Spinal cord (tissue), 10 donors: ENCODE results near the gene SPINT1. TPM values are rescaled to one million over a fixed set of nuclear protein-coding genes. Genes with fewer than 3 reads are reported as not detected.

ENCODE experiments used
- DNase-seq, 6 donors: peaks; one replicate each; pipeline versions ENCODE4 v3.0.0 to v3.0.0-alpha.2; 2013 to 2015; ENCODE audit warnings: low spot score in 6 of 6, low read depth in 4 of 6
- H3K27ac ChIP-seq: one replicate; pipeline ENCODE4 v1.5.1; 2013; ENCODE audit warnings: low read depth, low read length, control low read depth
- H3K27me3 ChIP-seq: one replicate; pipeline ENCODE4 v1.6.1; 2013; ENCODE audit warnings: low read length; ENCODE audit not compliant: control insufficient read depth, insufficient read depth
- H3K36me3 ChIP-seq: one replicate; pipeline ENCODE4 v1.6.1; 2013; ENCODE audit warnings: low read length; ENCODE audit not compliant: control insufficient read depth, insufficient read depth
- H3K4me1 ChIP-seq: one replicate; pipeline ENCODE4 v1.6.1; 2013; ENCODE audit warnings: low read length; ENCODE audit not compliant: control insufficient read depth, insufficient read depth
- H3K4me3 ChIP-seq: one replicate; pipeline ENCODE4 v1.5.1; 2013; ENCODE audit warnings: low read depth, low read length, control low read depth
- H3K9me3 ChIP-seq: one replicate; pipeline ENCODE4 v1.6.1; 2013; ENCODE audit warnings: low read length; ENCODE audit not compliant: control insufficient read depth, insufficient read depth
- whole genome bisulfite sequencing: methylation state at CpG from one replicate; pipeline ENCODE4 v1.1.5; 2013; ENCODE audit warnings: missing lambda C conversion rate; ENCODE audit not compliant: insufficient coverage; 5-methylcytosine and 5-hydroxymethylcytosine counted together
- polyA plus RNA-seq, 2 donors: library from polyadenylated mRNA; unstranded; fragments of 120-200 nt; gene quantifications; one replicate each; pipeline ENCODE4 v1.2.1, GENCODE V29; 2013; ENCODE audit not compliant: insufficient read length in 2 of 2
- total RNA-seq, 2 donors: library from RNA; depleted of rRNA in 1 of 2; stranded (reverse); fragments of 120-200 nt in 1 of 2; fragments of >200 nt in 1 of 2; gene quantifications; one replicate each; pipeline versions ENCODE4 v1.2.3 to v1.2.4, GENCODE V29; 2013 to 2014
- donor health status: healthy.

Gene SPINT1
- total and polyA plus RNA-seq, 4 donors: 2.9 to 4.5 (median 3.7) TPM

GRCh38 chr15:40845036-40845435 is 1.2 kb downstream of the SPINT1 start:
- Histone ChIP-seq H3K27me3 (peaks cover 49% of the 10 kb centered on the region), H3K4me1 (peaks cover 16% of the 10 kb centered on the region), H3K36me3 (no peaks in the 10 kb centered on the region), H3K4me3 (peak overlapping the region; percentile 26), H3K27ac (no peak overlapping the region), H3K9me3 (no peaks in the 10 kb centered on the region)
- WGBS: 72% methylated on average over 5 of the region's 12 CpGs
- DNase-seq: no peak

DNA sequence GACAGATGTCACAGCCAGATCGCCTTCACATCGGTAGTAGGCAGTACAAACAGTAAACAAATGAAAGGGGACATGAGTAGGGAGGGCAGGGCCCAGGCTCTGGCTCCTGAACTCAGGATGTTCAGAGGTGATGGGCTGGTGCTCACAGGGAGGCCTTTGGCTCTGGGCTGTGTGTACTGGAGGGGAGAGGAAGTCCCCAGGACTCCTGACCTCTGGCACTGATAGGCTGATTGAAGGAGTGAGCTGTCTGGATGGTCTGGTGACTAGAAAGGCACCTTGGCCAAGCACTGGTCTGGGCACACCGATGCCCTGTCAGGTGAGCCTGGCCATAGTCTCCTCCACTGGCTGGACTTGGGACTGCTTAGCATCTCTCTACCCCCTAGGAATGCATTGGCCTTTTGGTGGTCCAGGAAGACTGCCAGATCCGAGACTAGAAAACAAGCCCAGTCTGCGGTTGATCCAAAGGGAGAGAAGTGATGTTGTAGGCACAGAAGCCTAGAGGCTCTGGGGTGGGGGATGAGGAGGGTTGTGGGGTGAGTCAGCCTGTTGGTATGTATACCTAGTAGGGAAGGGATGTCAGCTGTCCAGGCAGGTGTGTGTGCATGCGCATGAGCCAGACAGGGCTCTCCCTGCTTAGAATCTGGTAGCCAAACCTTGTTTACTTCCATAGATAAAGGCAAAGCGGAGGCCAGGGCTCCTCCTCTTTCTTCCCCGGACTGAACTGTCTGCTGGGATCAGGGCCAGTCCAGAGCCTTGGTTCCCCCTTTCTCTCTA is 1.9 kb downstream of the SPINT1 start:
- Histone ChIP-seq H3K27ac (no peak overlapping the region), H3K4me1 (peaks cover 16% of the 10 kb centered on the region), H3K4me3 (no peak overlapping the region), H3K9me3 (no peaks in the 10 kb centered on the region), H3K27me3 (peaks cover 49% of the 10 kb centered on the region), H3K36me3 (no peaks in the 10 kb centered on the region)
- DNase-seq: no peak
- WGBS: 72% methylated on average over 7 of the region's 8 CpGs

DNA sequence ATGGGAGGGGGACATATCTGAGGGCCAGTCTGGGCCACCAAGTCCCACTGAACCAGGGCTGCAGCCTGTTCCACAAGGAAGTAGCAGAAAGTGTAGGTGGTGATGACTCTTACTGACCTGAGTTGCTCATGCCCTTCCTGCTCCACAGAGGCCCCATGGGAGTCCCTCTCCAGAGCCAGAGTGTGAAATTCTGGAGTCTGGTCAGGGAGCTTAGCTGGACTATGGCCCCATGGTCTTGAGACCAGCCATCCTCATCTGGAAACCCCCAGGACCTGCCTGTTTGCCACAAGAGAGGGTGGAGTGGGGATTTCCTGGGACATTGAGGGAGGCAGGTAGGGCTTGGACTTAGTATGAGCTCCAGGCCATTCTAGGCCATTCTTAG is 3.0 kb downstream of the SPINT1 start:
- Histone ChIP-seq H3K4me1 (peaks cover 16% of the 10 kb centered on the region), H3K9me3 (no peaks in the 10 kb centered on the region), H3K27me3 (peaks cover 49% of the 10 kb centered on the region), H3K4me3 (no peak overlapping the region), H3K27ac (no peak overlapping the region), H3K36me3 (no peaks in the 10 kb centered on the region)
- no peak for DNase-seq

- Histone ChIP-seq H3K27ac (no peak overlapping the region), H3K9me3 (no peaks in the 10 kb centered on the region), H3K27me3 (peaks cover 46% of the 10 kb centered on the region), H3K4me3 (no peak overlapping the region), H3K36me3 (no peaks in the 10 kb centered on the region), H3K4me1 (peaks cover 16% of the 10 kb centered on the region)
- WGBS: 61% methylated on average over 4 of the region's 7 CpGs
- no peak for DNase-seq
These were observed 3.5 kb downstream of the SPINT1 start for GRCh38 chr15:40847223-40847961.

DNA sequence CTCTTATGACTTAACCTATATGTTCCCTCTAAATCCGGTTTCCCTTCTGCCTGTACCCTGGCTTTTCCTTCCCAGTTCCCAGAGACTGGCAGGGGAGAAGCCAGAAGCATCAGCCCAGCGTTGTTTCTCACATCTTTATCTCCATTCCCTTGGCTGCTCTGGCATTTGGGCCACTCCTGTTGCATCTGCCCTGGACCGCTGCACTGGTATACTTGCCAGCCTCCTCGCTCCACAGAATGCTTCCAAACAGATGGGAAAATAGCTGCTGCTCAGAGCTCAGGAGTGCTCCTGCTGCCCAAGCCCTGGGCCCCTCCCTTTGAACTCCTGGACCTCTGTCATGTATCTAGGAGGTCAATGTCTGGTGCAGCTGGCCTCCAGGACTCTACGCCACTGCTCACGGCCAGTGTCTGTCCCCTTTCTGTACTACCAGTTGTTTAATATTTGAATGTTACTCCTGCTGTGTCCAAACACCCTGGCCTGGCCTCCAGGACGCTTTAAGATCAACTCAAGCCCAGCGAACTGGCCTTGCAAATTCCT is 6.8 kb downstream of the SPINT1 start:
- WGBS: 81% methylated on average over 6 of the region's 8 CpGs

GRCh38 chr15:40852529-40852928 is 8.7 kb downstream of the SPINT1 start:
- H3K4me1 ChIP-seq: peaks cover 2% of the 10 kb centered on the region
- H3K27ac ChIP-seq: no peak overlapping the region
- no peak overlapping the region for H3K4me3 ChIP-seq
- WGBS: no CpG with 5 or more reads among the region's 5 CpGs
- DNase-seq: no peak
- peaks cover 6% of the 10 kb centered on the region for H3K36me3 ChIP-seq
- peaks cover 3% of the 10 kb centered on the region for H3K27me3 ChIP-seq
- no peaks in the 10 kb centered on the region for H3K9me3 ChIP-seq

More for the DNA sequence above, 6.8 kb downstream of the SPINT1 start:
- no peak overlapping the region for H3K4me3 ChIP-seq
- H3K27ac ChIP-seq: no peak overlapping the region
- peaks cover 18% of the 10 kb centered on the region for H3K27me3 ChIP-seq
- no peaks in the 10 kb centered on the region for H3K4me1 ChIP-seq
- peaks cover 6% of the 10 kb centered on the region for H3K36me3 ChIP-seq
- no peak for DNase-seq
- no peaks in the 10 kb centered on the region for H3K9me3 ChIP-seq

GRCh38 chr15:40853241-40853890 is 9.5 kb downstream of the SPINT1 start:
- H3K4me1 ChIP-seq: peaks cover 6% of the 10 kb centered on the region
- H3K27me3 ChIP-seq: no peaks in the 10 kb centered on the region
- H3K36me3 ChIP-seq: peaks cover 6% of the 10 kb centered on the region
- H3K9me3 ChIP-seq: no peaks in the 10 kb centered on the region
- DNase-seq: no peak
- H3K4me3 ChIP-seq: no peak overlapping the region
- WGBS: 93% methylated on average over 14 of the region's 16 CpGs
- no peak overlapping the region for H3K27ac ChIP-seq

DNA sequence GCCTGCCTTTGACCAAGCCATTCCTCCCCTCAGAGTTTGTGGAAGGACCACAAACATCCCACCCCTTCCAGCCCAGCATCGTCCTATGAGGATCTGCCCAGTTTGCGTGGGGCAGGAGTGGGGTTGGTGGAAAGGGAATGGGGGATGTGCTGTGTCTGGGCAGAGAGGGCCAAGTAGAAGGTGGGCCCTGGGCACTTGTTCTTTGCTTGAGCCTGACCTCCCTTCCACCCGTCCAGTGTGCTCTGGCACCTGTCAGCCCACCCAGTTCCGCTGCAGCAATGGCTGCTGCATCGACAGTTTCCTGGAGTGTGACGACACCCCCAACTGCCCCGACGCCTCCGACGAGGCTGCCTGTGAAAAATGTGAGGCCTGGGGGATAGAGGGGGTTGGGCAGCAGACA is 10.3 kb downstream of the SPINT1 start:
- WGBS: 57% methylated on average over 7 of the region's 10 CpGs
- DNase-seq: no peak

DNA sequence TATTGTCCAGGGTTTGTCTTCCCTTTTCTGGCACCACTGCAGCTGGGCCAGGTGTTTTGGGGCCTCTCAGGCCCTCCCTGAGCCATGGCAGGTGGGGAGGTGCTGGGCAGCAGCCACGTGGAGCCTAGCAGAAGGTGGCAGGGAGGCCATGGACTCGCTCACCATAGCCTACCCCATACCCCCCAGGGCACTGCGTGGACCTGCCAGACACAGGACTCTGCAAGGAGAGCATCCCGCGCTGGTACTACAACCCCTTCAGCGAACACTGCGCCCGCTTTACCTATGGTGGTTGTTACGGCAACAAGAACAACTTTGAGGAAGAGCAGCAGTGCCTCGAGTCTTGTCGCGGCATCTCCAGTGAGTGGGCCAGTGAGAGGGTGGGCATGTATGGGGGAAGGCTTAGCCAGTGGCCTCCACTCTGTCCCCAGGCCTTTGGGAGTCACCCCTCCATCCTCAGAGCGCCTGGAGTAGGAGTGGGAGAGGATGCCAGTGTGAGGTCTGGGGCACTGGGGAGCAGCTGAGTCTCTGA is 11.9 kb downstream of the SPINT1 start:
- no peaks in the 10 kb centered on the region for H3K27me3 ChIP-seq
- H3K4me1 ChIP-seq: peaks cover 6% of the 10 kb centered on the region
- WGBS: 80% methylated on average over 7 of the region's 13 CpGs
- no peak overlapping the region for H3K4me3 ChIP-seq
- no peaks in the 10 kb centered on the region for H3K9me3 ChIP-seq
- no peak overlapping the region for H3K27ac ChIP-seq
- DNase-seq: no peak
- H3K36me3 ChIP-seq: peaks cover 6% of the 10 kb centered on the region

More for the DNA sequence above, 10.3 kb downstream of the SPINT1 start:
- Histone ChIP-seq H3K27ac (no peak overlapping the region), H3K9me3 (no peaks in the 10 kb centered on the region), H3K36me3 (peaks cover 6% of the 10 kb centered on the region), H3K4me3 (no peak overlapping the region), H3K4me1 (peaks cover 6% of the 10 kb centered on the region), H3K27me3 (no peaks in the 10 kb centered on the region)
